Activated CD8-positive, alpha-beta T cell treated with anti-CD3 and anti-CD28 coated beads for 36 hours (primary cell): Measurements from ENCODE around the gene IQGAP3. TPM values are rescaled to one million over a fixed set of nuclear protein-coding genes. Genes with fewer than 3 reads are reported as not detected.

Source experiments
- ATAC-seq: fragments of 200-7000 bp; cut with Tn5 transposase; one replicate; pipeline ENCODE4 v1.10.0; 2021; ENCODE audit warnings: mild to moderate bottlenecking, moderate library complexity
- CTCF ChIA-PET: fragments of 350-600 bp; sonication (Branson Sonifier 250); formaldehyde crosslinking; loops from one replicate; lab custom pipeline; 2021; ENCODE audit warnings: antibody characterized with exemption; lab: Charles Lee
- POLR2A ChIA-PET: fragments of 350-600 bp; sonication (Branson Sonifier 250); formaldehyde crosslinking; loops from one replicate; lab custom pipeline; 2021; ENCODE audit warnings: antibody characterized with exemption; lab: Charles Lee
- DNase-seq: peaks from one replicate; pipeline ENCODE4 v3.0.0-alpha.2; 2020
- H3K27ac Mint-ChIP-seq: one replicate; pipeline ENCODE4 v1.8.0; 2021; ENCODE audit warnings: mild to moderate bottlenecking, mixed read lengths
- H3K27me3 Mint-ChIP-seq: one replicate; pipeline ENCODE4 v1.8.0; 2021; ENCODE audit warnings: mixed read lengths
- H3K36me3 Mint-ChIP-seq: one replicate; pipeline ENCODE4 v1.8.0; 2021; ENCODE audit warnings: low read depth, mixed read lengths
- H3K4me1 Mint-ChIP-seq: one replicate; pipeline ENCODE4 v1.8.0; 2021; ENCODE audit warnings: low read depth, mixed read lengths
- H3K4me3 Mint-ChIP-seq: one replicate; pipeline ENCODE4 v1.8.0; 2021; ENCODE audit warnings: mild to moderate bottlenecking, moderate library complexity, mixed read lengths
- H3K9me3 Mint-ChIP-seq: one replicate; pipeline ENCODE4 v1.8.0; 2021; ENCODE audit warnings: mixed read lengths
- CTCF ChIP-seq: fragments of 200-600 bp; IDR thresholded peaks from one replicate; pipeline ENCODE4 v1.8.0; 2022; ENCODE audit warnings: antibody characterized with exemption, mild to moderate bottlenecking
- intact Hi-C: fragments of 100-400 bp; cut with micrococcal nuclease; formaldehyde crosslinking; loops from one replicate; pipeline ENCODE4 v1.10.0; 2022
- total RNA-seq, 2 experiments: library from RNA; stranded (reverse); gene quantifications; one replicate each; pipeline ENCODE4 v1.2.3, GENCODE V29; 2021

IQGAP3 gene
- total RNA-seq, 2 experiments from 2014 or later = 14.4 to 14.9 TPM

- Mint-ChIP-seq H3K27ac (no peak overlapping the region), H3K36me3 (no peaks in the 10 kb centered on the region), H3K4me3 (no peak overlapping the region), H3K4me1 (peaks cover 25% of the 10 kb centered on the region), H3K27me3 (no peaks in the 10 kb centered on the region), H3K9me3 (no peaks in the 10 kb centered on the region)
- intact Hi-C loops = no loop called here
- ChIA-PET POLR2A (interaction anchor here (0.7 to 1.2 kb wide), 2 partner anchors 10 to 168 kb away, joined by 3 to 4 read pairs; no protein-coding TSS in a partner anchor), CTCF (interaction anchor here (0.9 to 2.5 kb wide), 3 partner anchors 11 to 113 kb away, joined by 3 to 6 read pairs (median 4); partner anchors contain the start of gene MEF2D)
- ATAC-seq (peak; percentile 65), DNase-seq (peak; percentile 46)
- no peak for TF ChIP-seq CTCF
Observed at GRCh38 chr1:156511644-156512043, 60.7 kb downstream of the IQGAP3 start.

- ATAC-seq (no peak), DNase-seq (no peak)
- ChIA-PET POLR2A (interaction anchor here (1.2 to 2.0 kb wide), 2 partner anchors 10 kb away, joined by 4 to 9 read pairs; partner anchors contain the start of gene MEF2D), CTCF (interaction anchor here (0.7 to 2.5 kb wide), 3 partner anchors 10 to 30 kb away, joined by 3 to 6 read pairs (median 4); partner anchors contain the start of gene MEF2D)
- no peak for TF ChIP-seq CTCF
- peaks cover 34% of the 10 kb centered on the region for H3K4me1 Mint-ChIP-seq
- H3K9me3 Mint-ChIP-seq = no peaks in the 10 kb centered on the region
- intact Hi-C loops = no loop called here
- no peak overlapping the region for H3K4me3 Mint-ChIP-seq
- H3K36me3 Mint-ChIP-seq = no peaks in the 10 kb centered on the region
- no peaks in the 10 kb centered on the region for H3K27me3 Mint-ChIP-seq
- H3K27ac Mint-ChIP-seq = no peak overlapping the region
Observed at GRCh38 chr1:156510709-156511108, 61.7 kb downstream of the IQGAP3 start.

GRCh38 chr1:156509424-156510034 lies 62.8 kb downstream of the IQGAP3 start:
- DNase-seq (no peak), ATAC-seq (no peak)
- peaks cover 2% of the 10 kb centered on the region for H3K36me3 Mint-ChIP-seq
- H3K9me3 Mint-ChIP-seq = no peaks in the 10 kb centered on the region
- ChIA-PET CTCF (interaction anchor here (1.4 to 2.7 kb wide), 5 partner anchors 12 to 73 kb away, joined by 3 to 25 read pairs (median 7); no protein-coding TSS in a partner anchor), POLR2A (interaction anchor here (0.7 to 3.2 kb wide), 3 partner anchors 9 to 73 kb away, joined by 3 to 17 read pairs (median 9); partner anchors contain the start of gene MEF2D)
- H3K27ac Mint-ChIP-seq = peak overlapping the region; percentile 10
- H3K4me3 Mint-ChIP-seq = no peak overlapping the region
- peaks cover 44% of the 10 kb centered on the region for H3K4me1 Mint-ChIP-seq
- TF ChIP-seq CTCF = no peak
- no peaks in the 10 kb centered on the region for H3K27me3 Mint-ChIP-seq
- intact Hi-C loops = loop anchor here (10.0 kb wide), 1 partner anchor 245 kb away; the partner anchor contains the start of gene HDGF

- H3K27me3 Mint-ChIP-seq = no peaks in the 10 kb centered on the region
- peak overlapping the region; percentile 75 for H3K4me3 Mint-ChIP-seq
- TF ChIP-seq CTCF = no peak
- H3K27ac Mint-ChIP-seq = peak overlapping the region; percentile 59
- ATAC-seq = no peak
- peaks cover 2% of the 10 kb centered on the region for H3K36me3 Mint-ChIP-seq
- peaks cover 50% of the 10 kb centered on the region for H3K4me1 Mint-ChIP-seq
- DNase-seq = no peak
- H3K9me3 Mint-ChIP-seq = no peaks in the 10 kb centered on the region
- intact Hi-C loops = loop anchor here (10.0 kb wide), 1 partner anchor 246 kb away; the partner anchor contains the start of gene HDGF
- POLR2A ChIA-PET = interaction anchor here (0.6 to 3.2 kb wide), 3 partner anchors 8 to 84 kb away, joined by 3 to 17 read pairs (median 9); partner anchors contain the start of gene MEF2D
- CTCF ChIA-PET = interaction anchor here (1.0 to 2.7 kb wide), 8 partner anchors 13 to 123 kb away, joined by 3 to 25 read pairs (median 7); no protein-coding TSS in a partner anchor
Observed at GRCh38 chr1:156508955-156509234, 63.5 kb downstream of the IQGAP3 start.
